RWPE1 (cell line): ENCODE data around the gene NUP88.

Experiments
- CTCF ChIA-PET: fragments of 350-600 bp; sonication (Branson Sonifier 250); formaldehyde crosslinking; extraction: SDS; loops from one replicate; lab custom pipeline; 2021; lab: Yijun Ruan, JAX
- POLR2A ChIA-PET: fragments of 400-600 bp; formaldehyde crosslinking; extraction: SDS; loops from one replicate; lab custom pipeline; 2020; ENCODE audit warnings: antibody characterized with exemption; ENCODE audit not compliant: low non-redundant PET; lab: Yijun Ruan, JAX
- DNase-seq: peaks from one replicate; pipeline ENCODE4 v3.0.0; 2012; ENCODE audit warnings: low spot score
- H3K27ac ChIP-seq: fragments of 450-650 bp; 2 replicates; pipeline ENCODE4 v1.5.1; 2017
- TF ChIP-seq, protein P1 (sequence below): fragments of 450-650 bp; conservative IDR thresholded peaks from 2 replicates; pipeline ENCODE4 v1.5.1; 2017; ENCODE audit warnings: low read depth, mild to moderate bottlenecking

The NUP88 gene

DNA sequence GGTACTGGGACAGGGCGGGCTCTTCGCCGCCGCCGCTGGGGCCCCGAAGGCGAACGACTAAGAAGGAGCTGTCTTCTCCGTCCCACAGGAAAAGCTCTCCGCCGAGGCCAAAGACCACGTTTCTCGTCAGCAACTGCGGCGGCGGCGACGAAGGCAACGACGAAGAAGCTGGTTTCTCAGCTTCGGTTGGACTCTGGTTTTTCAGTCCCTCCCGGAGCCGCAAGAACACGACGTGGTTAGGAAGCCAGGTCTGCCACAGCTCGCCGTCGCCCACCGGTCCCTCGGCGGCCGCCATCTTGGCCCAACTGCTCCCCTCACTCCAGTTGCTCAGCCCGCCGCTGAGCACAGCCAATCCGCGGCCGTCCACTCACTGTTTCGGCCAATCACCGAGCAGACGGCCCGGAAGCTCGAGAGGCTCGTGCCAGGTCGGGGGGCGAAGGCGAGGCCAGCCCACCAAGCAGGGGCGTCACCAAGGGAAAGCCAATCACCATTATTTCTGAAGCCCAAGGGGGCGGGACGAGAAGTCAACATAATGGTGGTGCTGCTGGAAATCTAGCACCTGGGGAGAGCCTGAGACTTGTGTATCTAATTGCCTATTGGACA is at the start of gene NUP88:
NUP88 (minus strand) TSS at position 307 of the 603 bp plus-strand sequence; CDS start at position 295, 12 bp downstream.
- TF ChIP-seq, protein P1, sequence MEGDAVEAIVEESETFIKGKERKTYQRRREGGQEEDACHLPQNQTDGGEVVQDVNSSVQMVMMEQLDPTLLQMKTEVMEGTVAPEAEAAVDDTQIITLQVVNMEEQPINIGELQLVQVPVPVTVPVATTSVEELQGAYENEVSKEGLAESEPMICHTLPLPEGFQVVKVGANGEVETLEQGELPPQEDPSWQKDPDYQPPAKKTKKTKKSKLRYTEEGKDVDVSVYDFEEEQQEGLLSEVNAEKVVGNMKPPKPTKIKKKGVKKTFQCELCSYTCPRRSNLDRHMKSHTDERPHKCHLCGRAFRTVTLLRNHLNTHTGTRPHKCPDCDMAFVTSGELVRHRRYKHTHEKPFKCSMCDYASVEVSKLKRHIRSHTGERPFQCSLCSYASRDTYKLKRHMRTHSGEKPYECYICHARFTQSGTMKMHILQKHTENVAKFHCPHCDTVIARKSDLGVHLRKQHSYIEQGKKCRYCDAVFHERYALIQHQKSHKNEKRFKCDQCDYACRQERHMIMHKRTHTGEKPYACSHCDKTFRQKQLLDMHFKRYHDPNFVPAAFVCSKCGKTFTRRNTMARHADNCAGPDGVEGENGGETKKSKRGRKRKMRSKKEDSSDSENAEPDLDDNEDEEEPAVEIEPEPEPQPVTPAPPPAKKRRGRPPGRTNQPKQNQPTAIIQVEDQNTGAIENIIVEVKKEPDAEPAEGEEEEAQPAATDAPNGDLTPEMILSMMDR, result no peak
- ChIA-PET POLR2A (interaction anchor here (0.5 to 1.3 kb wide), 4 partner anchors 13 to 224 kb away, joined by 3 to 9 read pairs (median 4); partner anchors contain the start of gene C1QBP), CTCF (interaction anchor here (0.6 to 2.0 kb wide), 3 partner anchors 18 to 27 kb away, joined by 3 to 11 read pairs (median 5); partner anchors contain the start of gene C1QBP)

DNA sequence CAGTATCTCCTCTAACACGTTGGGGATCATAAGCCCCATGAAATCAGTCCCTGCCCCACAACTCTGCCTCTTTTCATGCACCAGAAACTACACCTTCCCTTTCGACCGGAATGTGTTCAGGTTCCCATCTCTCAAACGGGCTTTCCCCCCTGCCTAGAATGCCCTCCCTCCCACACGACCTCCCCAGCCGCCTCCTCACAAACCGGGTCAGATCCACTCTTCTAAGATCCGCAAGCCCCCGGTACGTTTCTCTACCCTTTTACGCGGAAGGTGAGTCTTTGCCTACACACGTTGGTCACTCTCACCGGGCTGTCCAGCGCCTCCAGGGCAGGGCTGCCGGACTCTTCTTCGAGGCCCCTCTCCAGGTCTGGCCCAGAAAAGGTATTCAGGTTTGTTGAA is 48.6 kb upstream of the NUP88 start:
- DNase-seq, result peak; percentile 39
- H3K27ac ChIP-seq, result peak overlapping the region; percentile 72
- TF ChIP-seq, protein P1, result no peak
- POLR2A ChIA-PET, result no interaction called here
- CTCF ChIA-PET, result interaction anchor here (1.0 to 1.2 kb wide), 2 partner anchors 29 to 31 kb away, joined by 3 to 4 read pairs; partner anchors contain the start of gene C1QBP

More for the DNA sequence above, at the start of gene NUP88:
- DNase-seq, result peak; percentile 98
- peak within 1 kb of the TSS; percentile 88 for H3K27ac ChIP-seq

DNA sequence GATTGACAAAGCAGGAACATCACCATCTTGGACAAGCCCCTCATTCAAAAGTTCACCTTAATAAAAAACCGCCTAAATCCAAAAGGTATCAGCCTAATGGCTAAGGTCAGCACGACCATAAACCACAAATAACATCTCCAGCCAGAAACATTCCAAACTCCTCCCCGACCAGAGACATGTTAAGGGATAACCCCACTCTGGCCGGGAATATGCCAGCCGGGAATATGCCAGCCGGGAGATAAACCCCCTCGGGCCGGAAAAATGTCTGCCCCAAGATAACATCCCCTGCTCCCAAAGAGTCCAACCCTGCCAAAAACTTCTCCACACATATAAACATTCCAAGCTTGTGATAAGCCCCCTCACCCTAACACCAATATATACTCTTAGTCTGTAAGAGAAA is 48.0 kb upstream of the NUP88 start:
- ChIA-PET CTCF (interaction anchor here (1.0 kb wide), 1 partner anchor 30 kb away, joined by 3 read pairs; no protein-coding TSS in a partner anchor), POLR2A (no interaction called here)
- no peak overlapping the region; the same call in 1 of the 2 replicates for H3K27ac ChIP-seq

DNA sequence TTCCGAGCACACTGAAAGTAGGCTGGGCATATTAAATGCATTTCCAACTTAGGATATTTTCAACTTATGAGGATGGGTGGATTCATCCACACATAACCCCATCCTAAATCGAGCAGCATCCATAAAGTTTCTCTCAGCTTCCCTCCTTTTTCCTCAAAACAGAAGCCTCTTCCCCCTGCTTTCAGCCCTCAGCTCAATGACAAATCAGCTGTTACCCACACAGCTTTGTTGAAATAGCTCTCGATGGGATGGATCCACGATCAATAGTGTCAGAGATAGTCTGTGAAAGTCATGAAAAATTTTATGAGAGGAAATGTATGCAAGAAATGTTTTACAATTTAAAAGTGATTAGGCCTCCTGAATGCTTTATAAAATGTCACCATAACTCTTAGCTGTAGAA is 46.8 kb upstream of the NUP88 start:
- no peak for DNase-seq
- H3K27ac ChIP-seq, result no peak overlapping the region
- ChIA-PET CTCF (no interaction called here), POLR2A (no interaction called here)
- TF ChIP-seq, protein P1, result no peak

More for the DNA sequence above, 48.0 kb upstream of the NUP88 start:
- TF ChIP-seq, protein P1, result no peak
- DNase-seq, result peak; percentile 16

DNA sequence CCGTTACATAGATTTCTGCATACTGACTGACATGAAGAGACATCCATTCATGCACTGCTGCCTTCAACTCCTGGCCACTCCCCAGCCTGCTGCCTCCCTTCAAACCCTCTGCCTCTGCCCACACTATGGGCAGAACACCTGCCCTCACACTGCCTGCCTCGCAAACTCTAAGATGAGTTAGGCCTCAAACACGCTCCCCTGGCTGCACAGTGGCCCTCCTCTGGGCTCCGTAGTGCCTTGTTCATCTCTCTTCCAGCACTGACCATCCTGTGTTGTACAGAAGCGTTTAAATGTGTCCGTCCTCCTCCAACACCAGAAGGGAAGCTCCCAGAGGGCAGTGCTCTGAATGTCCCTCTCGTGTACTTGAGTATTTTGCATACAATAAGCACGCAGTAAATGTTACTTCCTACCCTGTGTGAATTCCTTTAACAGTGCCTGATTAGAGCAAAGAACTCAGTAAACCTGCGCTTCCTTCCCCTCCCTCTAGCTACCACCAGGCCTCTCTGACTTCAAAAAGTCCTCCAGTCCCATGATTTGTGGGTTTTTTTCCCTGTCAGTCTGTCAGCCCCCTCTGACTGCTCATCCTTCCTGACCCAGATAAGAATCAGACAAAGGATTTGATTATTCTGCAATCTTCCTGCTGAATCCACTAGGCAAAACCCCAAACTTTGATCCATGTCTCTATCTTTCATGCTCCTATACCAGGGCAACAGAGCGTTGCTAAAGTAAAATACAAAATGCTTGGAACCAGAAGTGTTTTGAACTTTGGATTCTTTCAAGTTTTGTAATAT is 45.5 kb upstream of the NUP88 start:
- CTCF ChIA-PET, result no interaction called here
- no peak overlapping the region for H3K27ac ChIP-seq
- no peak for DNase-seq
- TF ChIP-seq, protein P1, result no peak
- POLR2A ChIA-PET, result no interaction called here

DNA sequence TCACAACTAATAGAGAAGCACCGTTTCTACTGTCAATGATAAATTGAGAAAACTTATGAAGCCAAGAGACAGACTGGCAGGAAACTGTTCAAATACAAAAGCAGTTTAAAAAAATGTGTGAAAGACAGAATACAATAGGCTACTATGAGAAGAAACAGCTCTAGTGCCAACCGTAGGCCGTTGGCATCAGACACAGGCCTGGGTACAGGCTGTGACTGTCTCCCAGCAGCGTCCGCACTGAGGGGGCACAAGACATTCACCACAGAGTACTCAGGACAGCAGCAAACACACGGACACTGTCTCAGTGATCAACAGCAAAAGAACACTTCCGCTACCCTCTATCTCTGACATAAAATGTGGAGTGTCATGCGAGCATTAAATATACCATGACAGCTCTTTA is 27.3 kb upstream of the NUP88 start:
- ChIA-PET CTCF (interaction anchor here (0.6 kb wide), 1 partner anchor 69 kb away, joined by 3 read pairs; no protein-coding TSS in a partner anchor), POLR2A (interaction anchor here (0.6 kb wide), 1 partner anchor 610 kb away, joined by 3 read pairs; no protein-coding TSS in a partner anchor)
- TF ChIP-seq, protein P1, result no peak
- H3K27ac ChIP-seq, result no peak overlapping the region
- no peak for DNase-seq
